NCI-H446 treated with DMSO at 0.1 percent for 48 hours (cell line): ENCODE data around the gene RCAN2.

Source experiments
- DNase-seq: peaks from one replicate; lab custom pipeline; 2025; lab: John Stamatoyannopoulos, UW

RCAN2 gene

DNA sequence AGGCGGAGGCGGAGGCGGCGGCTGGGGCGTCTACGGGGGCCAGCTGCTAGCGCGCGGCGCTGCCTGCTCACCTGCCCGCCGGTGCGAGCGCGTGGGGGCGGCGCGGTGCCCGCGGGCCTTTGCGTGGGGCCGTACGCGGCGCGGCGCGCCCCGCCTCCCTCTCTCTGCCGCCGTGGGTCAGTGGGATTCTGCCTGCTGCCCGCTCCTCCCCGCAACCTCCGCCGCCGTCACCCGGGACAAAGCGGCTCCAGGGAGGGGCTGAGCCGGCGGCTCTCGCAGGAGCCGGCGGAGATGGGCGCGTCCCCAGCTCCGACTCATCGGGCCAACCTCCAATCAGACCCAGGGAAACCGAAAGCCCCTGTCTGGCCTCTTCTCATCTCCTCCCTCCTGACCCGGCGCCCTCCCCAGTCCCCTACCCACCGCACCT lies at the start of gene RCAN2:
TSS of gene RCAN2 (minus strand) at position 249 of the 427 bp plus-strand sequence.
- no peak for DNase-seq

DNA sequence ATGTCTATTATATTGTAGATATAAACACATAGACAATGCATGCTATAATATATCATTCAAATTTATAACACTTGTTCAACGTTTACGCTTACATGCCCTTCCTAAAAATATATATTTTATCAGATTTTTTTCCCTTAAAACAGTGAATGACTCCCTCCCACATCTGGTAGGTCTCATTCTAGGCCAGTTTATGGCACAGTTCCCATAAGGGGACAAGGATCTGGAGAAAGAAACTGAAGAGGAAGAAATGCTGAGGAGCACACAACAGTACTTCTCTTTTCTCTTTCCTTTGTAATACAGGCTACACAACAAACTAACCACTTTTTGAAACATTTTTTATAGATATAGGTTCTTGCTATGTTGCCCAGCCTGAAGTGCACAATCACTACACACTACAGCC lies 48.6 kb upstream of the RCAN2 start:
- DNase-seq, result no peak

DNA sequence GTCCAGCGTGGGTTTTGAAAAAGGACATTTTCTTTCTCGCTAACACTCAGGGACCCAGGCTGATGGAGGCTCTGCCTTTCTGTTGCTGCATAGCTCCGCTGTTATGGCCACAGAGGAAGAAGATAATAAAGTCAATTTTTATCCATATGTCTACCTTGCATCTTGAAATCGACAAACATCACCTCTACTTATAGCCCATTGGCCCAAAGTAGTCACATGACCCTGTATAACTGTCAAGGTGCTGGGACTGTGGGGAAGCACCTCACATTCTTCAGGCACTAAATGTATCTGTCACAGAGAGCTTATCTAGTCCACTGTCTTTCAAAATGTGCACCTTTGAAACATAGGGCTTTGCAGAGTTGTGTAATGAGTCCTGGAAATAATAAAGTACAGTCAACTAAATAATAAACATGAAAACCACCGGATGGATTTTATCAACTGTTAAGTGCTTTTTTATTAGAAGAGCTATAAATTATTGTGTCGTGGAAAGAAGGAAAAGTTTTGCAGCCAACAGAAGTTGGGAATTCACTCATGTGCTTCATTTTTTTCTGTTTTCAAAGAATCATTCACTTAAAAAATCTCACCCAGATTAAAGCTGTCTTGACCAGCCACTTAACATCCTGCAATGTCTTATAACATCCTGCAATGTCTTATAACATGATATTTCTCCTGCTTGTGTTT lies 47.7 kb upstream of the RCAN2 start:
- DNase-seq, result no peak

DNA sequence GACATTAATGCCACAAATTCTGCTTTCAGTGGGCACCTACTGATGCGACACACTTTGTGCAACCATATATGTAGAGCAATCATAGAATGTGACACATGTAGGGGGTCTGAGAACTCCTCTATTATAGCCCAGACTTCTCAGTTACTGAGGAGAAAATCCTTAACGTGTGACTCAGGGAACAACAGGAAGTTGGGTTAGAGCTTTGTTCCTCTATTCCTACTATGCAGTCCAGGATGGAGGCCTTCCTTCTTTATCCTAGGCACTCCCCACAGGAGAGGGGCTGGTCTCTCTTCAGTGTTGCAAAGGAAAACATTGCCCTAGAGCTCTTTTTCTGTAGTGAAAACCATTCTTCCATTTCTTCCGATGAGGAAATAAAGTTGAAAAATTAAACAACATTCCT lies 39.6 kb upstream of the RCAN2 start:
- DNase-seq, result no peak

DNA sequence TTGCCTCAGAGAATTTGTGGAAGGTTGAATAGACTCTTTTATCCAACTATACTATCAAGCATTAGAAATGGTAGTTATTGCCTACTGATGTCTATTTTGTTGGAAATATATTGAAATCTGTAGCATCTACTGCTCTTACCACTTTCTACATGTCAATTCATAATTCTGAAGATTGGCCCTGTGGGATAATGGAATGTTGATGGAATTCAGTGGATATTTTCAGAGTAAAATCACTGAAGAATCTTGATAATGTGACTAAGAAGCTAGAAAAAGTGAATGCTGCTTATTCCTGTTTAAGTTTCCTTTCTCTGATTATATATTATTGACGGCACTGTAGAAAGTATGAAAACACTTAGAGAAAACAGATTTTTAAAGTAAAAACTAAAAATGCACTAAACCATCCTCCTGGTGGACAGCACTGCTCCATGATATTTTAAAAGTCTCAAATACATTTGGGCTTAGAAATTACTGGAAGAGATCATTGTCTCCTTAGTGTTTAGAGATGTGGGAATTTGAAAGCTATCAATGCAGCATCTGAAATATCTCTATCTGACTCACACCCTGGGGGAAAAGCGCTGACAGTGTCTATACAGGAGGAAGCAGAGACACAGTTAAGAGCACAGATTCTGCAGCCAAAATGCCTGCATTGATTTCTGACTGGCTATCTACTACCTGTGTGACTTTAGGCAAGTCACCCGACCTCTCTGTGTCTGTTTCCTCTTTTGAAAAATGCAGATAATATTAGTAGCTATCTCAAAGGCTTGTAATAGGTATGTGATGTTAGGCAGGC lies 37.9 kb upstream of the RCAN2 start:
- DNase-seq, result no peak

DNA sequence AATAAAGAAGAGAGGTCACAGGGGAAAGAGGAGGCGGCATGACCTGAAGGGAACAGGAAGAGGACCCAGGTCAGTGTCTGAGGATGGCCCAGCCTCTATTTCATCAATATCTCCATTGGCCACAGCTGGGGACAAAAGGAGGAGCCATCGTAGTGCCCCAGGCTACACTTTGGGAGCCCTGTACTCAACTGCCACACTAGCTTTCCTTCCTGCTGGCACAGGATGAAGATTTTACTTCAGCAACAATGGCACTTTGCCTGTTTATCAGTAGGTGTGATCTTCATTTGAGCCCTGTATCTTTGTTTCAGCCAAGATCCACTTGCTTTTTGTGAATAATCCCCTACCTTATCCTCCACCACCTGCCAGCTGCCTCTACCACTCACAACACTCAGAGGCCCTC lies 35.4 kb upstream of the RCAN2 start:
- no peak for DNase-seq

DNA sequence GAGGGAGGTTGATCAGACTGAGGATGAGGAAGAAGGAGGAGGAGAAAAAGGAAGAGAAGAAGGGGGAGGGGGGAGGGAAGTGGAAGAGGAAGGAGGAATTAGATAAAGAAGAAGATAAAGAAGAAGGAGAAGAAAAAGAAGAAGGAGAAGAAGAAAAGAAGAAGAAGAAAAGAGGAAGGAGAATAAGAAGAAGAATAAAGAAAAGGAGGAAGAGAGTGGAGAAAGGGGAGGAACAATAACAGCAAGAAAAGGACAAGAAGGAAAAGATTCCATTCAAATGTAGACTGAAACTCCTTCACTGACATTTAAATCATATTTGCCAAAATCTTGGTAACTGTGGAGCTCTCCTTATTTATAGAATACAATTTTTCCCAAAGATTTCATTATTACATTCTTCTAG lies 34.3 kb upstream of the RCAN2 start:
- DNase-seq, result no peak

DNA sequence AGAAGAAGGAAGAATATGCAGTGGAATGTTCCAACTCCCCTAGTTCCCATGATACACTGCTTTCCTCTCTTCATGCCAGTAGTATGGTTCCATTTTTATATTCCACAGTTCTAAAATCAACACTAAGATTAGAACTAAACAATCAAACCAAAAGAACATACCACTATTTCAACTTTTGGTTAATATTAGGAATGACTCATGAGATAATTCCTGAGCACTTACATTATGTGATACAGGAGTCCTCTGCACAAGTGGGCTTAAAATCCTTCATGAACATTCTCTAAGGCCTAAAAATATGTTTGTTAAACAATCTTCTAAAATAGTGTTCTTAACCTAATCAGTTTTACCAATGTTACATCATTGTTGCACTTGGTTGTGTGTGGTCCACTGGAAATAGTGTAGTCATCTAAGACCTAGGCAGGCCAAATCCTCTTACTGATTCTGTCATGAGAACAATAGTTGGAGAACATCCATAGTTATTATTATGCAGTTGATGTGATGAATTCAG lies 30.3 kb upstream of the RCAN2 start:
- no peak for DNase-seq

DNA sequence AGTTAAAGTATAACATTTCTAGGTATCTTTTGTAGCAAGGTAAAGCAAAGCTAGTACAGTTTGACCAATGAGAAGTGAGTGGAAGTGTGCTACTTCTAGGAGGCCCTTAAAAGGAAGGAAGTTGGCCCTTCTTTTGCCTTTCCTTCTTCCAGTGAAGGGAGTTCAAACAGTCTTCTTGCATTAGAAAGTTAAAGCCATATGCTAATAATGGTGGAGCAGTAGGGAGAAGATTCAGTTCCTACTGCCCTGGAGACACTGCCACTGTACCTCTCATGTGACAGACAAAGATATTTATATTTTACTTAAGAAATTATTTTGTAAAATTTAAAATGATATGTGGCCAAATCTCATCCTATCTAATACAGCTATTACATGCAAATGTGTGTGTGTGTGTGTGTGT lies 26.0 kb upstream of the RCAN2 start:
- no peak for DNase-seq

DNA sequence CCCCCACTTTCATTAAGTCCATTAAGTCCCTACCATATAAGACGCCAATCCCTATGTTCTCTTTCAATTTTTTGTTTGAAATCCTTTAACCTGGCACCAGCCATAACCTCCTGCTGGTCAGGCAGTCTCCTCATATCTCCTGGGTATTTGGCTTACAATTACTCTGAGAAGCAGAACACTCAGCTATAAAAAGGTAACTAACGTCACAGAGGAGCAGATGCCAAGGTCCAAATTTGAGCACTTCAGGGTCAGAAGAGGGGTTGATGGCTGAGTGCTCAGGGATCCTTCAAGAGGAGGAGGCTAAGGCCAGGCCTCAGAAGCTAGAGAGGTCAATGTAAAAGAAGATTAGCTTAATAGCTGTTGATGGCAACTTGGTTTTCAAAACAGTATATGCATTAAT lies 22.3 kb upstream of the RCAN2 start:
- no peak for DNase-seq

DNA sequence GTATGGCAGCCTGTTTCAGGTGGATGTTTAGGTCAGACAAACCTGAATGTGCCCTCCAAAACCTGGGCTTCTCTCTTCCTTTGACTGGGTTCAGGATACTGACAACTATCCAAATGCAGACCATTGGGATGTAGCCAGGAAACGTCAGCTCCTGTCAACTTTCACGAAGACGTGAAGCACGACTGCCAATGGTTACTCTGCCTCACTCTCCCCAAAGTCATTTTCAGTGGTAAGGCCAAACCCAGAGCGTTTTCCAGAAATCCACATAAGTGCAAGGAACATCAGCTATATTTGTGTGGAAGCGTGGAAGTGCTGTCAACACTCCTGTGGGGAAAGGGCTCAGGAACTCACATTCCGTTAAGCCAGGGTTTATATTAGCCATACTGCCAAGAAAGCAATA lies 20.1 kb upstream of the RCAN2 start:
- DNase-seq, result no peak

DNA sequence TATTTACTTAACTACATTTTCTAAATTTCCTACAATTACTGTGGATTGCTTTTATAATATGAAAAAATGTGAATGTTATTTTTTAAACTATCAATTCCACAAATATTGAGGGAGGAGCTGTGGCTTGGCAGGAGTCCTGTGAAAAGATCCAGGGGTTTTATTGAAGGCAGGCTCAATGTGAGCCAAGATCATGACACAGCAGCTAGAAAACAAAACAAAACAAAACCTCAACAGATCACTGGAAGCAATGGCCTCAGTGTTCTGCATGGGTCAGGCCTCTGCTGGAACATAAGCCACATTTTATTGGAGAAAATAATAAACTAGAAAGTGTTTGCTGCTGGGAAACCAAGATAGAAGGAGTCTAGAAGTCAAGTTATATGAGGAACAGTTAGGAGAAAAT lies 19.4 kb upstream of the RCAN2 start:
- no peak for DNase-seq

DNA sequence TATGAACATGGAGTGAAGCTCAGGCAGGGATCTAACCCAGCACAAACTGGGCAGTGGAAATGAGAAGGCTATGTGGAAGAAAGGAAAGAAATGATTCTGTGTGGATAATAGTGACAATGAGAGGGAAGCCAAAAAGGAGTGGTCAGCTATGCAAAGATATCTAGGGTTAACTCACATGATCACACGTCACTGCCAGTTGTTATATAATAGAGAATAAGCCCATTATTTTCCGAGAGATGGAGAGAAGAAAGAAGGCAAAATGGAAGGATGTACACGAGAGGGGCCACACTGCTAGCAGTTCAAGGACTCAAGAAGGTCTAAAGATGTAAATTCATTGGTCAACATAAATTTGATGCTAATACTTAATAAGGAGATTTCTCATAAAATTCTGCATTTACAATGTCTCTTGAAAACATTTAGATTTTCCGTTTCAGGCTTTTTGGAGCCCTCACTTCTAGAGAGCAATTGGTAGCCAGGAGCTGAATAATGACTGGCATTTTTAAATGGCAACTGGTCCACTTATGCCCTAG lies 18.8 kb upstream of the RCAN2 start:
- no peak for DNase-seq

DNA sequence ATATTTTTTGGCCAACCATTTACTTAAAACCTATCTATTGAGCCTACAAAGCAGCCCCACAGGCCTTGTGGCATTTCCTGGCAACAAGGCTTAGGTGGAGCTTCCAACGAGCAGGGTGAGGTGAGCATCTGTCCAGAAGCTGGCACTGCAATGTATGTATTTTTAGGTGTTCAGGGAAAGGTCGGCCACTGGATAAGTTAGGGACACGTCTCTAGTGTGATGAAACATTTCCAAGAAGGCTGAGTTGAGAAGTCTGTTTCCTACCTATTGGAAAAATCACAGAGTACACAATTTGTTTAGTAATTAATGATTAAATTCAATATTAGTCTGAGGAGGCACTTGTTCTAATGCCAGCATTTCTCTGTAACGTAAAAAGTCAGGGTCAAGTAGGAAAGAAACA lies 17.8 kb upstream of the RCAN2 start:
- DNase-seq, result no peak

DNA sequence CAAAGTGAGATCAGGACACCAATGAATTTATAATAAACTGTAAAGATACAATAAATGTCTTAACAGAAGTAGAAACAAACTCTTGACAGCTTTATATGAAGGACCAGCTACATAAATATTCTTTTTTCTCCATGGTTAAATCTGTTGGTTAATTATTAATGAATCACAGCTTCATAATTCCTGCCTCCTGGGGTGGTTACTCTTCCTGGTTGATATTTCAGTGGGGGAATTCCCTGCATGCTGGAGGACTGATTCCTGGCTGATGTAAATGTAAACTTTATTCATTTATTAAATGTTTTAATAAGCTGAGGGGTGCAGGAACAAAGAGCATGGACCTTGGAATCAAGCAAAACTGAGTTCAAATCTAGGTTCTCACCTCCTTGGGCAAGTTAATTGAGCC lies 16.2 kb upstream of the RCAN2 start:
- no peak for DNase-seq

DNA sequence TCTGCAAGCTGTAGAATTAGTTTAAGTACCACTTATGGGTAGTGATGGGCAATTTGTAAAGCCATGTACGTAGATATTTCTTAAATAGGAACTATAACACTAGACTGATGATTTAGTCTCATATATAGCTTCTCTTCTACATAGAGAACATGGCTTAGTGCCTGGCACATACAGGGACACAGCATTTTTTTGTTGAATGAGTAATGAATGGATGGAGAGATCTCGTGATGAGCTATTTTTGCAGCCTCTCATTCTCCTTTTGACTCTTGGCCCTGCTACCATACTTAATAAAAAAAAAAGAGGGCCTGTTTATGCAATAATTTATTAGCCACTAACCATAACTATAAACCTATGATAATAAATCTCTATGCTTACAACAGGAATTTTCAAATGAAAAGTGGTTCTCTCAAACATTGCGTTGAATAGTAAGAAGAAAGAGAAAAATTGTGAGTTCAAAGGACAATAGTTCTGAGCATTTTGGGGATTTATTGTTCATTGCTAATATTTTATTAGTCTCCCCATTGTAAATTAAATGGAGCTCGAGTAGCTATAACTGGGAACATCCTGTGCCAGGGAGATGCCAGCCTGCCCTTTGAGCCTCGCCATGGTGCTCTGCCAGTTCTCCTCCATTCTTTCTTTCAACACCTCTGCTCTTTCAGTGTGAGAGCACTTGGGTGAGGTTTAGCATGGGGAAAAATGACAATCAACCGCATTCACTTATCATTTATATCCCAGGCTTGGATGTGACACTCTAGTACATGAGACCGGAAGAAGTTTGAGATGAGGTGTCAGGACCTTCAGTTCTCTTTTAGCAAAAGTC lies 14.7 kb upstream of the RCAN2 start:
- no peak for DNase-seq

DNA sequence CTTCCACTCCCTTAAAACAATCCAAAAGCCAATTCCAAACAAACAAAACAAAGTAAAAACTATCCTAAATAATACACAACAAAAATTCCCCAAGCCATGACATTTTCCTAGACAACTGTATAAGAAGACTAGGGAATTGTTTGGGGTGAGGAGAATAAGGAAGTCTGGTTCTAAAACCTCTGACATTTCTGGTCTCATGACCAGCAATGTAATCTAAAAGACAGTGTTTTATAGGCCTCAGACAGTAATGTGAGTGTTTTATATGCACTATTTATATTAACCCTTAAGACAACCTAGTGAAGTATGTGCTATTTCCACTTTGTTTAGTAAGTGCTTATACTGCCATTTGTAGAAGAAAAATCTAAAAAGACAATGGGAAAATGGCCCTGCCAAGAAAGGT lies 13.0 kb upstream of the RCAN2 start:
- DNase-seq, result no peak

DNA sequence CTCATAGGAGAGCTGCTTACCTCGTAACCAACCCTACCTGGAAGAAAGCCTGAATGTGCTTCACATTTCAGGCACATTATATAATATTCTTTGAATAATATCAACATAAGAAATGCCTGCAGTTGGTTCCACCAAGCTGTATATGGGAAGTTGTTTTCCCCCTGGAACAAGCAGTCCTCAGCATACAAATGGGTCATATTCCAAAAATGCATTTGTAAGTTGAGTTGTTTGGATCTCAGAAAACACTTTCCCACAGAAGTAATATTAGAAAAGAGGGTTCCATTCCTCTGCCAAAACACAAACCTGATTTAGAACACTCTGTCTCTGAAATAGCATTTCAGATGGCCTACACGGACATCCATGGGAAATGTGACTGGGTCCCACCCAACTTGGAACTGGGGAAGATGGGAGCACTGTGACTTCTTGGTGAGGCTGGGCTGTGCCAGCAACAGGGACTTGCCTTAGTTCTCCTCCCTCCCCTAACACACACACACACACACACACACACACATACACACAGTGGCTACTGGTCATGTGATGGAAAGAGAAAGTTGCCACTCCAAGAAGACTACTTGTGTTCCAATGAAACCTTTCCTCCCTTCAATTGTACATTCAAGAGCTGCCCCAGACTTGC lies 11.4 kb upstream of the RCAN2 start:
- DNase-seq, result no peak

DNA sequence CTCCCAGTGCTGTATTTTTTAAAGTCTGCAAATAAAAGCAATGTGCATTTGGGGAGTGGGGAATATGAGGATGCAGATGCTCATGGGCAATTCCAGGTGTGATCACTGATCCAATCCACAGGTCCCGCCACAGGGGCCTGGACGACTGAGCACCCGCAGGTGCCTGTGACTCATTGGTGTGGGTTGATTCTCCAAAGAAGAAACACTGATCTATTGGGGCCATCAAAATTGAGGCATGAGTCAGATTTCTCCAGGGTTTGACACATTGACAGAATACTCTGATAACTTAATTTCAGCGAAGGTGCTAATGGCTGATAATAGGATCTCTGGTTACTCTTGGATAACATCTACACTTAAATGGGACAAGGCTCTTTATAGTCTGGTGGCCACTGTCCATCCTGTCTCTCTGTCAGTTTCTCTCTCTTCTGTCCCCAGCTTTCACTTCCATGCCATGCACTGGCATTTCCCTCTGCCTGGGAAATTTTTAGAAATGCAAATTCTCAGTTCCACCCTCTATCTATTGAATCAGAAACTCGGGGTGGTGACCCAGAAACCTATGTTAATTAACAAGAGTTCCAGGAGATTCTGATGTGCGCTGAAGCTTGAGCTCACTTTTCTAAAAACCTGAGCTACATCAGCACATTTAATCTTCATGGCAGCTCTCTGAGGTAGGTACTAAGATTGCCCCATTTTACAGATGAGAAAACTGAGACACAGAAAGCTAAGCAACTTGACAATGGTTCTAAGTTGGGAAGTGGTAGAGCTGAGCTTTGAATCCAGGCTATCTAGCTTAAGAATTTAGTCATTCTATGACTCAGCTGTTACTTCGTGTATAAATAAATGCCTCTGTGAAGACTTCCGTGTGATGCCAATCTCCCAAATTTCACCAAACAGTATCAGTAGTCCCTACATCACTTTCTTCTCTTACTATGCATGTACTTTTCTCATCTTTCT lies 10.2 kb upstream of the RCAN2 start:
- no peak for DNase-seq

DNA sequence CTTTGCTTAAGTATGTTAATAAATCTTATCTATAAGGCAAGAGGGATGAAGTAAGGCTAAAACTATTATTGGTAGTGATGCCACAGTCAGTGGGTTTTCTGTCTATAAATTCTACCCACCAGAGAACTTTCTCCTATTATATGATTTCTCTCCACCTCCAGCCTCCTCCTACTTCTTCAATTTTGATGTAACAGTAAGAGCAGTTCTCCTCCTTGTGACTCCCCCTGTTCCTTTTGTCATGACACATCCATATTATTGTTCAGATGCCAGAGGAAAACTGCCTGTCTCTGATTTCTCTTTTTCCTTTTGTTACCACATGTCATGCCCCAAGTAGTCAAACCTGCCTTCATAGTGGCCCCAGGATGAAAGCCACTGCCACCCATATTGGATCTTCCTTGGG lies 9.1 kb upstream of the RCAN2 start:
- no peak for DNase-seq
